ENCODE data around the gene PDILT. TPM values are rescaled to one million over a fixed set of nuclear protein-coding genes. Genes with fewer than 3 reads are reported as not detected.

The PDILT gene
- total and polyA plus RNA-seq, 2 experiments from 2014 or later: not detected

DNA sequence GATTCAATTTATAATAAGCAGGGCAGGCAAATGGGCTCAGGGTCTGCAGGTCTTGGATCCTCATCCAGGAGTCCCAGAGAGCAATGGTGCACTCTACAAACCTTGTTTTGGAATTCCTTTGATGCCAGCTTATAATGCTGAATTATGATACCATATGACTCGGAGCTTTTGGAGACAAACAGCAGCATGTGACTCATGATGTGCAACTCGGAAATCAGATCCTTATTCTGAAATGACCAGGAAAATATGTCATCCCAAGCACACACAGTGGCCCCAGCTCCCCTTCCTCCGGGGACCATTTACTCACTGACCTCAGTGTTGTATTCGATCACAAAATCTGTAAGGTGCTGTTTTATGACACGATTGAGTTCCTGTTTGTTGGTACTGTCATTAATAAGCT, 31.8 kb downstream of the PDILT start (continued):
- TF ChIP-seq, protein P1, sequence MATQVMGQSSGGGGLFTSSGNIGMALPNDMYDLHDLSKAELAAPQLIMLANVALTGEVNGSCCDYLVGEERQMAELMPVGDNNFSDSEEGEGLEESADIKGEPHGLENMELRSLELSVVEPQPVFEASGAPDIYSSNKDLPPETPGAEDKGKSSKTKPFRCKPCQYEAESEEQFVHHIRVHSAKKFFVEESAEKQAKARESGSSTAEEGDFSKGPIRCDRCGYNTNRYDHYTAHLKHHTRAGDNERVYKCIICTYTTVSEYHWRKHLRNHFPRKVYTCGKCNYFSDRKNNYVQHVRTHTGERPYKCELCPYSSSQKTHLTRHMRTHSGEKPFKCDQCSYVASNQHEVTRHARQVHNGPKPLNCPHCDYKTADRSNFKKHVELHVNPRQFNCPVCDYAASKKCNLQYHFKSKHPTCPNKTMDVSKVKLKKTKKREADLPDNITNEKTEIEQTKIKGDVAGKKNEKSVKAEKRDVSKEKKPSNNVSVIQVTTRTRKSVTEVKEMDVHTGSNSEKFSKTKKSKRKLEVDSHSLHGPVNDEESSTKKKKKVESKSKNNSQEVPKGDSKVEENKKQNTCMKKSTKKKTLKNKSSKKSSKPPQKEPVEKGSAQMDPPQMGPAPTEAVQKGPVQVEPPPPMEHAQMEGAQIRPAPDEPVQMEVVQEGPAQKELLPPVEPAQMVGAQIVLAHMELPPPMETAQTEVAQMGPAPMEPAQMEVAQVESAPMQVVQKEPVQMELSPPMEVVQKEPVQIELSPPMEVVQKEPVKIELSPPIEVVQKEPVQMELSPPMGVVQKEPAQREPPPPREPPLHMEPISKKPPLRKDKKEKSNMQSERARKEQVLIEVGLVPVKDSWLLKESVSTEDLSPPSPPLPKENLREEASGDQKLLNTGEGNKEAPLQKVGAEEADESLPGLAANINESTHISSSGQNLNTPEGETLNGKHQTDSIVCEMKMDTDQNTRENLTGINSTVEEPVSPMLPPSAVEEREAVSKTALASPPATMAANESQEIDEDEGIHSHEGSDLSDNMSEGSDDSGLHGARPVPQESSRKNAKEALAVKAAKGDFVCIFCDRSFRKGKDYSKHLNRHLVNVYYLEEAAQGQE (IDR thresholded peaks at IDR 0.05; ENCODE audit: unreplicated experiment): no peak
- TF ChIP-seq ZNF331 (CRISPR knock-in tag; IDR thresholded peaks at IDR 0.05; ENCODE audit: low read depth): no peak
- TF ChIP-seq EZH2phosphoT487 (IDR thresholded peaks at IDR 0.05; ENCODE audit: unreplicated experiment): no peak
- TF ChIP-seq EZH2 (IDR thresholded peaks at IDR 0.05; ENCODE audit: low read depth, unreplicated experiment): no peak
- TF ChIP-seq JUNB (IDR thresholded peaks at IDR 0.05; ENCODE audit: unreplicated experiment): no peak
- TF ChIP-seq POLR2AphosphoS5 (IDR thresholded peaks at IDR 0.05; ENCODE audit: low read depth): no peak
- TF ChIP-seq, protein P2, sequence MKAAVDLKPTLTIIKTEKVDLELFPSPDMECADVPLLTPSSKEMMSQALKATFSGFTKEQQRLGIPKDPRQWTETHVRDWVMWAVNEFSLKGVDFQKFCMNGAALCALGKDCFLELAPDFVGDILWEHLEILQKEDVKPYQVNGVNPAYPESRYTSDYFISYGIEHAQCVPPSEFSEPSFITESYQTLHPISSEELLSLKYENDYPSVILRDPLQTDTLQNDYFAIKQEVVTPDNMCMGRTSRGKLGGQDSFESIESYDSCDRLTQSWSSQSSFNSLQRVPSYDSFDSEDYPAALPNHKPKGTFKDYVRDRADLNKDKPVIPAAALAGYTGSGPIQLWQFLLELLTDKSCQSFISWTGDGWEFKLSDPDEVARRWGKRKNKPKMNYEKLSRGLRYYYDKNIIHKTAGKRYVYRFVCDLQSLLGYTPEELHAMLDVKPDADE (IDR thresholded peaks at IDR 0.05): no peak
- no peak for TF ChIP-seq ZNF114 (CRISPR knock-in tag; IDR thresholded peaks at IDR 0.05)
- TF ChIP-seq NANOG (IDR thresholded peaks at IDR 0.05; ENCODE audit: borderline replicate concordance): no peak

DNA sequence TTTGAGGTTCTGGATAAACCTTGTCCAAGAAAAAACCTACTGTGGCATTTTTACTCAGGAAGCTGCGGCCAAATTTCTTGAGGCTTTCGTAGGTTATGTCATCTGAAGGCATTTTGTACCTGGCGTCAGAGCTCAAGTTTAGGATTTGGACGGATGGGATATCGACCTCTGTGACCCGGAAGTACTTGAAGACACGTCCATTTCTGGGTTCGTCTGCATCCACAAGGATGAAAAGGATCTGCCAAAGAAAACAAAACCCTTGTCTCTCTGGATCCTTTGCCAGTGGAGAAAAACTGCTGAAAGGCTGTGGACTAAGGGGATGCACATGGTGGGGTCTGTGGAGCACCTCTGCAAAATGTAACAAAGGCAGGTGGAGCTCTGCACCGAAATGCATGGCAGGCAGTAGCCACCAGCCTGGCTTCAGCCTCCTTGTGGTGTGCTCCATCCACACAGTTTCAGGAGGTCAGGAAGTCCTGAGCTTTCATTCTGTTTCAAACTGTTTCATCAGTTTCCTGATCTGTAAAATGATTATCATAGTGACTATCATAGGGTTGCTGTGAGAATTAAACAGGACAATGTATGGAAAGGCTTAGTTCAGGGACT, 35.0 kb downstream of the PDILT start:
- Mint-ChIP-seq H3K27ac (no peak overlapping the region), H3K36me3 (ENCODE audit: low read depth) (no peaks in the 10 kb centered on the region), H3K4me1 (no peaks in the 10 kb centered on the region), H3K9me3 (no peaks in the 10 kb centered on the region; the same call in 2 of the 3 replicates), H3K27me3 (ENCODE audit: insufficient read depth, low read depth, poor library complexity) (no peaks in the 10 kb centered on the region), H3K4me3 (no peak overlapping the region)
- Histone ChIP-seq H3K4me3 (no peak overlapping the region), H3K27ac (ENCODE audit: low read depth) (no peak overlapping the region), H4K20me1 (replicated peaks; ENCODE audit: insufficient read depth) (no peaks in the 10 kb centered on the region), H3F3A (replicated peaks; ENCODE audit: low read depth) (no peaks in the 10 kb centered on the region), H3K9me2 (ENCODE audit: insufficient read depth) (no peaks in the 10 kb centered on the region), H3K36me3 (ENCODE audit: insufficient read depth) (no peaks in the 10 kb centered on the region), H3K4me1 (ENCODE audit: insufficient read depth) (no peaks in the 10 kb centered on the region), H3K4me2 (no peak overlapping the region), H2AFZ (0 out of 2 replicates have a peak overlapping the region, but pooled peaks have one; percentile 16), H3K79me2 (replicated peaks; ENCODE audit: insufficient read depth) (no peaks in the 10 kb centered on the region), H3K27me3 (ENCODE audit: insufficient read depth) (no peaks in the 10 kb centered on the region)
- DNase-seq (ENCODE audit: low spot score) (no peak), ATAC-seq (no peak)
- TF ChIP-seq, protein P1 (IDR thresholded peaks at IDR 0.05; ENCODE audit: unreplicated experiment): no peak
- TF ChIP-seq, protein P3, sequence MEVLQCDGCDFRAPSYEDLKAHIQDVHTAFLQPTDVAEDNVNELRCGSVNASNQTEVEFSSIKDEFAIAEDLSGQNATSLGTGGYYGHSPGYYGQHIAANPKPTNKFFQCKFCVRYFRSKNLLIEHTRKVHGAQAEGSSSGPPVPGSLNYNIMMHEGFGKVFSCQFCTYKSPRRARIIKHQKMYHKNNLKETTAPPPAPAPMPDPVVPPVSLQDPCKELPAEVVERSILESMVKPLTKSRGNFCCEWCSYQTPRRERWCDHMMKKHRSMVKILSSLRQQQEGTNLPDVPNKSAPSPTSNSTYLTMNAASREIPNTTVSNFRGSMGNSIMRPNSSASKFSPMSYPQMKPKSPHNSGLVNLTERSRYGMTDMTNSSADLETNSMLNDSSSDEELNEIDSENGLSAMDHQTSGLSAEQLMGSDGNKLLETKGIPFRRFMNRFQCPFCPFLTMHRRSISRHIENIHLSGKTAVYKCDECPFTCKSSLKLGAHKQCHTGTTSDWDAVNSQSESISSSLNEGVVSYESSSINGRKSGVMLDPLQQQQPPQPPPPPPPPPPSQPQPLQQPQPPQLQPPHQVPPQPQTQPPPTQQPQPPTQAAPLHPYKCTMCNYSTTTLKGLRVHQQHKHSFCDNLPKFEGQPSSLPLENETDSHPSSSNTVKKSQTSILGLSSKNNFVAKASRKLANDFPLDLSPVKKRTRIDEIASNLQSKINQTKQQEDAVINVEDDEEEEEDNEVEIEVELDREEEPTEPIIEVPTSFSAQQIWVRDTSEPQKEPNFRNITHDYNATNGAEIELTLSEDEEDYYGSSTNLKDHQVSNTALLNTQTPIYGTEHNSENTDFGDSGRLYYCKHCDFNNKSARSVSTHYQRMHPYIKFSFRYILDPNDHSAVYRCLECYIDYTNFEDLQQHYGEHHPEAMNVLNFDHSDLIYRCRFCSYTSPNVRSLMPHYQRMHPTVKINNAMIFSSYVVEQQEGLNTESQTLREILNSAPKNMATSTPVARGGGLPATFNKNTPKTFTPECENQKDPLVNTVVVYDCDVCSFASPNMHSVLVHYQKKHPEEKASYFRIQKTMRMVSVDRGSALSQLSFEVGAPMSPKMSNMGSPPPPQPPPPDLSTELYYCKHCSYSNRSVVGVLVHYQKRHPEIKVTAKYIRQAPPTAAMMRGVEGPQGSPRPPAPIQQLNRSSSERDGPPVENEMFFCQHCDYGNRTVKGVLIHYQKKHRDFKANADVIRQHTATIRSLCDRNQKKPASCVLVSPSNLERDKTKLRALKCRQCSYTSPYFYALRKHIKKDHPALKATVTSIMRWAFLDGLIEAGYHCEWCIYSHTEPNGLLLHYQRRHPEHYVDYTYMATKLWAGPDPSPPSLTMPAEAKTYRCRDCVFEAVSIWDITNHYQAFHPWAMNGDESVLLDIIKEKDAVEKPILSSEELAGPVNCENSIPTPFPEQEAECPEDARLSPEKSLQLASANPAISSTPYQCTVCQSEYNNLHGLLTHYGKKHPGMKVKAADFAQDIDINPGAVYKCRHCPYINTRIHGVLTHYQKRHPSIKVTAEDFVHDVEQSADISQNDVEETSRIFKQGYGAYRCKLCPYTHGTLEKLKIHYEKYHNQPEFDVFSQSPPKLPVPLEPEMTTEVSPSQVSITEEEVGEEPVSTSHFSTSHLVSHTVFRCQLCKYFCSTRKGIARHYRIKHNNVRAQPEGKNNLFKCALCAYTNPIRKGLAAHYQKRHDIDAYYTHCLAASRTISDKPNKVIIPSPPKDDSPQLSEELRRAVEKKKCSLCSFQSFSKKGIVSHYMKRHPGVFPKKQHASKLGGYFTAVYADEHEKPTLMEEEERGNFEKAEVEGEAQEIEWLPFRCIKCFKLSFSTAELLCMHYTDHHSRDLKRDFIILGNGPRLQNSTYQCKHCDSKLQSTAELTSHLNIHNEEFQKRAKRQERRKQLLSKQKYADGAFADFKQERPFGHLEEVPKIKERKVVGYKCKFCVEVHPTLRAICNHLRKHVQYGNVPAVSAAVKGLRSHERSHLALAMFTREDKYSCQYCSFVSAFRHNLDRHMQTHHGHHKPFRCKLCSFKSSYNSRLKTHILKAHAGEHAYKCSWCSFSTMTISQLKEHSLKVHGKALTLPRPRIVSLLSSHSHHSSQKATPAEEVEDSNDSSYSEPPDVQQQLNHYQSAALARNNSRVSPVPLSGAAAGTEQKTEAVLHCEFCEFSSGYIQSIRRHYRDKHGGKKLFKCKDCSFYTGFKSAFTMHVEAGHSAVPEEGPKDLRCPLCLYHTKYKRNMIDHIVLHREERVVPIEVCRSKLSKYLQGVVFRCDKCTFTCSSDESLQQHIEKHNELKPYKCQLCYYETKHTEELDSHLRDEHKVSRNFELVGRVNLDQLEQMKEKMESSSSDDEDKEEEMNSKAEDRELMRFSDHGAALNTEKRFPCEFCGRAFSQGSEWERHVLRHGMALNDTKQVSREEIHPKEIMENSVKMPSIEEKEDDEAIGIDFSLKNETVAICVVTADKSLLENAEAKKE (CRISPR knock-in tag; IDR thresholded peaks at IDR 0.05): no peak
- TF ChIP-seq ZNF331 (CRISPR knock-in tag; IDR thresholded peaks at IDR 0.05; ENCODE audit: low read depth): no peak
- TF ChIP-seq JUNB (IDR thresholded peaks at IDR 0.05; ENCODE audit: unreplicated experiment): no peak
- no peak for TF ChIP-seq EZH2phosphoT487 (IDR thresholded peaks at IDR 0.05; ENCODE audit: unreplicated experiment)
